OCI-LY3 (cell line): ENCODE data around the gene COL4A3.

Experiments
- H2AFZ ChIP-seq: fragments of 200-600, 300-600 bp; shearing (Covaris generic); 2 replicates; pipeline ENCODE4 v1.6.0; 2014; ENCODE audit warnings: antibody characterized with exemption, low read depth, low read length
- H3K27ac ChIP-seq: fragments of 200-600, 300-600 bp; sonication (generic); 2 replicates; pipeline ENCODE4 v1.5.1; 2014; ENCODE audit warnings: mild to moderate bottlenecking, low read length, moderate library complexity, mixed read lengths
- H3K27me3 ChIP-seq: fragments of 200-600, 300-600 bp; sonication (generic); 2 replicates; pipeline ENCODE4 v1.6.1; 2014; ENCODE audit warnings: low read depth, low read length, mixed read lengths
- H3K36me3 ChIP-seq: fragments of 200-600, 300-600 bp; sonication (generic); replicated peaks from 2 replicates; pipeline ENCODE3; 2014; ENCODE audit warnings: low read depth, low read length, mixed read lengths
- H3K4me1 ChIP-seq: fragments of 300-600, 200-600 bp; sonication (generic); 2 replicates; pipeline ENCODE4 v1.6.1; 2014; ENCODE audit warnings: low read length, mixed read lengths
- H3K4me2 ChIP-seq: fragments of 200-600, 300-600 bp; sonication (generic); 2 replicates; pipeline ENCODE4 v1.6.1; 2014; ENCODE audit warnings: low read length, mixed read lengths
- H3K4me3 ChIP-seq: fragments of 300-600, 200-600 bp; sonication (generic); 2 replicates; pipeline ENCODE4 v1.5.1; 2014; ENCODE audit warnings: antibody characterized with exemption, mild to moderate bottlenecking, low read length, moderate library complexity
- H3K79me2 ChIP-seq: fragments of 300-600, 200-600 bp; shearing (Covaris generic); 2 replicates; pipeline ENCODE4 v1.6.1; 2014; ENCODE audit warnings: mild to moderate bottlenecking, low read length, mixed read lengths
- H3K9ac ChIP-seq: fragments of 300-600, 200-600 bp; shearing (Covaris generic); 2 replicates; pipeline ENCODE4 v1.6.0; 2014; ENCODE audit warnings: mild to moderate bottlenecking, low read length, moderate library complexity
- H3K9me3 ChIP-seq: fragments of 200-600, 300-600 bp; shearing (Covaris generic); 2 replicates; pipeline ENCODE4 v1.6.1; 2014; ENCODE audit warnings: low read length, mixed read lengths; ENCODE audit not compliant: insufficient read depth
- H4K20me1 ChIP-seq: fragments of 200-600, 300-600 bp; sonication (generic); 2 replicates; pipeline ENCODE4 v1.6.1; 2016; ENCODE audit warnings: low read length, mixed read lengths; ENCODE audit not compliant: insufficient read depth
- EZH2phosphoT487 ChIP-seq: fragments of 200-600 bp; shearing (Covaris generic); IDR thresholded peaks from 2 replicates; pipeline ENCODE4 v1.6.1; 2018; ENCODE audit warnings: antibody characterized with exemption, mixed run types, low read depth
- TF ChIP-seq, protein P1 (sequence below): fragments of 200-600, 300-600 bp; sonication (generic); IDR thresholded peaks from 2 replicates; pipeline ENCODE4 v1.5.1; 2014; ENCODE audit warnings: antibody characterized with exemption, low read length, low read depth

Gene COL4A3

DNA sequence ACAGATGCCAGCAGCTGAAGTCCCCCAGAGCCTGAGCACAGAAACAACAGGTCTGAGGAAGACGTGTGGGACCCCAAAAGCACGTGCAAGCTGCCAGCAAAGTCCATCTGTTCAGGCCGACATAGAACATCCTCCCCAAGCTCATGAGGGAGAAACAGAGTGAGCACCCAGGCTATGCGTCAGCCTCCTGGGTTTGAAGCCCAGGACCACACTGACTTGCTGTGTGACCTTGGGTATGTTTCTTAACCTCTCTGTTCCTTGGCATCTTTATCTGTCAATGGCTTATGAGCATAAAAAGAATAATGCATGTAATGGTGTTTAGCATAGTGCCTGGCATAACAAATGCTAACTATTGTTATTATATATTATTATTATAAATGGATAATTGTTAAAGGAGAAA, 40.7 kb upstream of the COL4A3 start:
- Histone ChIP-seq H3K27me3 (no peaks in the 10 kb centered on the region), H3K4me3 (no peak overlapping the region), H3K27ac (no peak overlapping the region), H4K20me1 (no peaks in the 10 kb centered on the region), H3K9me3 (no peaks in the 10 kb centered on the region), H3K79me2 (no peaks in the 10 kb centered on the region), H3K36me3 (no peaks in the 10 kb centered on the region), H3K4me2 (no peak overlapping the region), H2AFZ (no peak overlapping the region), H3K9ac (no peak overlapping the region), H3K4me1 (no peaks in the 10 kb centered on the region)
- TF ChIP-seq, protein P1, sequence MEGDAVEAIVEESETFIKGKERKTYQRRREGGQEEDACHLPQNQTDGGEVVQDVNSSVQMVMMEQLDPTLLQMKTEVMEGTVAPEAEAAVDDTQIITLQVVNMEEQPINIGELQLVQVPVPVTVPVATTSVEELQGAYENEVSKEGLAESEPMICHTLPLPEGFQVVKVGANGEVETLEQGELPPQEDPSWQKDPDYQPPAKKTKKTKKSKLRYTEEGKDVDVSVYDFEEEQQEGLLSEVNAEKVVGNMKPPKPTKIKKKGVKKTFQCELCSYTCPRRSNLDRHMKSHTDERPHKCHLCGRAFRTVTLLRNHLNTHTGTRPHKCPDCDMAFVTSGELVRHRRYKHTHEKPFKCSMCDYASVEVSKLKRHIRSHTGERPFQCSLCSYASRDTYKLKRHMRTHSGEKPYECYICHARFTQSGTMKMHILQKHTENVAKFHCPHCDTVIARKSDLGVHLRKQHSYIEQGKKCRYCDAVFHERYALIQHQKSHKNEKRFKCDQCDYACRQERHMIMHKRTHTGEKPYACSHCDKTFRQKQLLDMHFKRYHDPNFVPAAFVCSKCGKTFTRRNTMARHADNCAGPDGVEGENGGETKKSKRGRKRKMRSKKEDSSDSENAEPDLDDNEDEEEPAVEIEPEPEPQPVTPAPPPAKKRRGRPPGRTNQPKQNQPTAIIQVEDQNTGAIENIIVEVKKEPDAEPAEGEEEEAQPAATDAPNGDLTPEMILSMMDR, result no peak
- TF ChIP-seq EZH2phosphoT487, result no peak

DNA sequence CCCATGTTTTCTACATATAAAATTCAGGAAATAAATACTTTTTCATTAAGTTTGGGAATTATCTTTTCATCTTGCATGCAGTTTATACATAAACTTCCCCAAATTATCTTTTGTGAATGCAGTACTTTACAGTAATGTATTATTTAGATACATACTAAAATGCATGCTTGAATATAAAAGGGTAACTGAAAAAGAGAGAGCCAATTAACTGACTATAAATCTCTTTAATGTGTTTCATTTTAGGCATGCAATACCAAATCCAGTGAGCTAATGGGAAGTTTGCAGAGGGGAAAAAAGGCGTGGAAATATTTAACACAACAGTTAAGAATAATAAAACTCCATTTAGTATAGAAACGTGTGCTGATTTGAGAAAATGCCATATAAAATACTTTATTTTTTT, 39.6 kb upstream of the COL4A3 start:
- TF ChIP-seq EZH2phosphoT487, result no peak
- TF ChIP-seq, protein P1, result no peak
- Histone ChIP-seq H3K9me3 (no peaks in the 10 kb centered on the region), H3K9ac (no peak overlapping the region), H3K27ac (no peak overlapping the region), H2AFZ (no peak overlapping the region), H3K4me2 (no peak overlapping the region), H4K20me1 (no peaks in the 10 kb centered on the region), H3K36me3 (no peaks in the 10 kb centered on the region), H3K4me3 (no peak overlapping the region), H3K4me1 (no peaks in the 10 kb centered on the region), H3K79me2 (no peaks in the 10 kb centered on the region), H3K27me3 (no peaks in the 10 kb centered on the region)

DNA sequence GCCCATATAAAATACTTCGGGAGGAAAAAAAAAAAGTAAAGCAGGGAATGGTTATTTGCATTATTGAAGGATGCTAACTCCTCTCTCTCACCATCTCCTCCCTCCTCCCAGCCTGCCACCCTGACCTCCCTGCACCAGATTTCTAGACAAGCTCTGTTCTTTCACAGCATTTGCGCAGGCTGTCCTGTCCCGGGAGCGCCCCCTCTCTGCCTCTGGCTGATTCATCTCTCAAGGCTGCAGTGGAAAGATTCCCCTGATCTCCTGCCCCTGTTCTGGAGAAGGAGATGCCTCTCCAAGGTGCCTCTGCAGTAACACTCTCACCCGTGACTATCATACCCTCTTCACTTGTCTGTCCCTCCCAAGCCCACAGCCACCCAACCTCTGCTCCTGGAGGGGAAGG, 38.9 kb upstream of the COL4A3 start:
- Histone ChIP-seq H3K27me3 (no peaks in the 10 kb centered on the region), H3K36me3 (no peaks in the 10 kb centered on the region), H2AFZ (no peak overlapping the region), H3K79me2 (no peaks in the 10 kb centered on the region), H3K27ac (no peak overlapping the region), H3K9ac (no peak overlapping the region), H3K4me3 (no peak overlapping the region), H4K20me1 (no peaks in the 10 kb centered on the region), H3K4me2 (no peak overlapping the region), H3K9me3 (no peaks in the 10 kb centered on the region), H3K4me1 (no peaks in the 10 kb centered on the region)
- TF ChIP-seq EZH2phosphoT487, result no peak
- TF ChIP-seq, protein P1, result peak; percentile 35; the same call in 1 of the 2 replicates

DNA sequence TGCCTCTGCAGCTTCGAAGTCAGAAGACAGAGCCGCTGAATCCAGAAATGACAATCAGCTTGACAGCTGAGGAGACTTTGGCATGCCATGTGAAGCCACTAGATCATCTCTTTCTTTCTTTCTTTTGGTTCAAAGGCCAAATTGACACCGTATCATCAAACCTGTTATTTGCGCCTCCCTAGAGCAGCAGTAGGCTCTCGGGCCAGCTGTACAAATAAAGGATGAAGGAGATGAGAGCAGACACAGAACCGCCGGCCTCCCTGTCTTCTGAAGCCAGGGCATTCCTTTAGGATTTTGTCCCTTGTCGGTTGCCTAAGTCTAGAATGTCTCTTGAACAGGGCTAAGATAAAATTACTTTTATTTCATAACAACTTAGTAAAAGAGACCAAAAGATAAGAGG, 37.2 kb upstream of the COL4A3 start:
- Histone ChIP-seq H3K36me3 (no peaks in the 10 kb centered on the region), H2AFZ (no peak overlapping the region), H3K4me2 (no peak overlapping the region), H3K27me3 (no peaks in the 10 kb centered on the region), H4K20me1 (no peaks in the 10 kb centered on the region), H3K4me1 (no peaks in the 10 kb centered on the region), H3K79me2 (no peaks in the 10 kb centered on the region), H3K9ac (no peak overlapping the region), H3K4me3 (no peak overlapping the region), H3K9me3 (no peaks in the 10 kb centered on the region), H3K27ac (no peak overlapping the region)
- TF ChIP-seq, protein P1, result no peak
- no peak for TF ChIP-seq EZH2phosphoT487
